ENCODE measurements around the gene MON1A. TPM values are rescaled to one million over a fixed set of nuclear protein-coding genes. Genes with fewer than 3 reads are reported as not detected.

MON1A gene
- total RNA-seq, 1 donor from 2014 or later, result 12.4 TPM

DNA sequence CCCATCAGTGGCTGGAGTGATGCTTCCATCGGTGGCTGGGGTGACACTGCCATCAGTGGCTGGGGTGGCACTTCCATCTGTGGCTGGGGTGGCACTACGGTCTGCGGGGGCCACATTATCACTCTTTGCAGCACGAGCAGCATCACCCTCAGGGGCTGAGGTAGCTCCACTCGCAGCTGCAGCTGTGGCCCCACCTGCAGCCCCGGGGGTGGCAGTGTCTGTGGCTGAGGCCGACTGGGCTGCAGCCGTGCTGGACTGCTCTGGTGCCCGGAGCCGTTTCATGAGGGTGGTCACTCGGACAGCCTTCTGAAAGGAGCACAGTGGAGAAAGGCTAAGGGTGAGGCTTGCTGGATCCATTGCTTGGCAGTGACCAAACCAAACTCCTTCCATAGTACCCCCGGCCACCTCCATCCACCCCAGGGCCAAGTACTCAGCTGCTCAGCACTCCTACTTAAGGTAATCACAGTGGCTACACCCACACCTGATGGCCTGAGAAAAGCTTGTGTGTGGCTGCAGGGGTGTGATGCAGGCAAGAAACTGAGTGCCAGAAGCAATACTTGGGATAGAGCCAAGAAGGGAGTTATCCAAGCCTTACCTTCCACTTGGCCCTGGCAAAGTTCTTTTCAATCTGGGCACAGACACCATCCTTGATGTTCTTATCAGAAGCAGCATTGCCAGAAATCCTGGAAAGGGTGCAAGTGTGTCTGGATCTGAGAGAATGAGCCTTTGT is 69.9 kb downstream of the MON1A start:
- Mint-ChIP-seq H3K36me3 (ENCODE audit: low read depth, unreplicated experiment) (no peaks in the 10 kb centered on the region), H3K4me1 (ENCODE audit: low read depth, unreplicated experiment) (peaks cover 2% of the 10 kb centered on the region), H3K4me3 (ENCODE audit: unreplicated experiment) (no peak overlapping the region), H3K27ac (ENCODE audit: unreplicated experiment) (no peak overlapping the region), H3K9me3 (ENCODE audit: unreplicated experiment) (no peaks in the 10 kb centered on the region), H3K27me3 (ENCODE audit: low read depth, unreplicated experiment) (peaks cover 23% of the 10 kb centered on the region)
- H3K27ac ChIP-seq (ENCODE audit: low read depth, low read length), result no peak overlapping the region
- peaks cover 16% of the 10 kb centered on the region for H3K79me2 ChIP-seq (ENCODE audit: insufficient read depth, low read length)
- FAIRE-seq (no peak), DNase-seq (ENCODE audit: low read depth) (no peak)
- H4K20me1 ChIP-seq (ENCODE audit: insufficient read depth, low read length), result no peaks in the 10 kb centered on the region
- TF ChIP-seq, protein P1, sequence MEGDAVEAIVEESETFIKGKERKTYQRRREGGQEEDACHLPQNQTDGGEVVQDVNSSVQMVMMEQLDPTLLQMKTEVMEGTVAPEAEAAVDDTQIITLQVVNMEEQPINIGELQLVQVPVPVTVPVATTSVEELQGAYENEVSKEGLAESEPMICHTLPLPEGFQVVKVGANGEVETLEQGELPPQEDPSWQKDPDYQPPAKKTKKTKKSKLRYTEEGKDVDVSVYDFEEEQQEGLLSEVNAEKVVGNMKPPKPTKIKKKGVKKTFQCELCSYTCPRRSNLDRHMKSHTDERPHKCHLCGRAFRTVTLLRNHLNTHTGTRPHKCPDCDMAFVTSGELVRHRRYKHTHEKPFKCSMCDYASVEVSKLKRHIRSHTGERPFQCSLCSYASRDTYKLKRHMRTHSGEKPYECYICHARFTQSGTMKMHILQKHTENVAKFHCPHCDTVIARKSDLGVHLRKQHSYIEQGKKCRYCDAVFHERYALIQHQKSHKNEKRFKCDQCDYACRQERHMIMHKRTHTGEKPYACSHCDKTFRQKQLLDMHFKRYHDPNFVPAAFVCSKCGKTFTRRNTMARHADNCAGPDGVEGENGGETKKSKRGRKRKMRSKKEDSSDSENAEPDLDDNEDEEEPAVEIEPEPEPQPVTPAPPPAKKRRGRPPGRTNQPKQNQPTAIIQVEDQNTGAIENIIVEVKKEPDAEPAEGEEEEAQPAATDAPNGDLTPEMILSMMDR (IDR thresholded peaks at IDR 0.05; ENCODE audit: insufficient read depth, low read depth, low read length), result no peak
- TF ChIP-seq EZH2 (IDR thresholded peaks at IDR 0.05; ENCODE audit: insufficient read depth, low read length), result no peak
- no peak overlapping the region for H3K9ac ChIP-seq (ENCODE audit: low read length)
- H3K27me3 ChIP-seq (ENCODE audit: insufficient read depth, low read length), result peaks cover 12% of the 10 kb centered on the region
- peaks cover 5% of the 10 kb centered on the region for H3K4me1 ChIP-seq (ENCODE audit: insufficient read depth, low read length)
- no peaks in the 10 kb centered on the region for H3K9me3 ChIP-seq (ENCODE audit: insufficient read depth, low read depth, low read length)
- H3K4me3 ChIP-seq (ENCODE audit: insufficient read depth, low read depth, low read length), result no peak overlapping the region
- H3K4me2 ChIP-seq (ENCODE audit: low read length), result no peak overlapping the region
- no peaks in the 10 kb centered on the region for H3K36me3 ChIP-seq (ENCODE audit: insufficient read depth, low read length)
- no peak overlapping the region for H2AFZ ChIP-seq (ENCODE audit: low read depth, low read length)

Other genes with a start within 250 kb of the MON1A start
- 9.3 and 15.1 TPM in 2 replicates for gene MST1, start 240.3 kb downstream of the MON1A start, total RNA-seq
- 40.9 and 49.8 TPM in 2 replicates for gene RNF123, start 240.3 kb downstream of the MON1A start, total RNA-seq
- 0.16 TPM in 1 of 2 replicates, not detected in the other for gene AMIGO3, start 210.1 kb downstream of the MON1A start, total RNA-seq
- 21.4 and 24.6 TPM in 2 replicates for gene GMPPB, start 205.9 kb downstream of the MON1A start, total RNA-seq
- gene IP6K1, start 143.3 kb downstream of the MON1A start, total RNA-seq, result 34.5 and 38.3 TPM in 2 replicates
- gene CDHR4, start 129.9 kb downstream of the MON1A start, total RNA-seq, result not detected in 2 replicates
- 2.7 and 3.9 TPM in 2 replicates for gene INKA1, start 126.5 kb downstream of the MON1A start, total RNA-seq
- 18.9 and 26.2 TPM in 2 replicates for gene UBA7, start 115.9 kb downstream of the MON1A start, total RNA-seq
- 3.2 and 3.4 TPM in 2 replicates for gene TRAIP, start 73.2 kb downstream of the MON1A start, total RNA-seq
- gene CAMKV, start 59.9 kb downstream of the MON1A start, total RNA-seq, result 0.22 and 0.45 TPM in 2 replicates
- 0.46 and 0.57 TPM in 2 replicates for gene MST1R, start 25.9 kb downstream of the MON1A start, total RNA-seq
- 49.0 and 53.9 TPM in 2 replicates for gene RBM6, start 10.3 kb upstream of the MON1A start, total RNA-seq
- gene RBM5, start 159.1 kb upstream of the MON1A start, total RNA-seq, result 124 and 127 TPM in 2 replicates
- 5.1 and 6.6 TPM in 2 replicates for gene SEMA3F, start 225.5 kb upstream of the MON1A start, total RNA-seq